IMR-90 (cell line): ENCODE measurements around the gene WASL. TPM values are rescaled to one million over a fixed set of nuclear protein-coding genes. Genes with fewer than 3 reads are reported as not detected.

Experiments
- ATAC-seq: fragments of 200-7000 bp; cut with Tn5 transposase; 2 replicates; pipeline ENCODE4 v1.9.1; 2020; ENCODE audit warnings: low read depth, mild to moderate bottlenecking, moderate library complexity
- BruUV-seq: library from RNA; stranded (reverse); fragments of 400-500 nt; replicated peaks from 2 replicates; lab custom pipeline; 2021; lab: Mats Ljungman, UMichigan
- CTCF ChIA-PET: fragments of 300-600 bp; formaldehyde crosslinking; extraction: SDS; loops from one replicate; lab custom pipeline; 2021; ENCODE audit warnings: antibody characterized with exemption; lab: Yijun Ruan, JAX
- POLR2A ChIA-PET: fragments of 300-600 bp; sonication (Branson Sonifier 250); formaldehyde crosslinking; loops from one replicate; lab custom pipeline; 2022; ENCODE audit warnings: antibody characterized with exemption; ENCODE audit not compliant: unreplicated experiment; lab: Charles Lee
- DNase-seq: peaks from one replicate; pipeline ENCODE4 v3.0.0; 2013
- H2AFZ ChIP-seq: replicated peaks from 2 replicates; pipeline ENCODE3; 2013; ENCODE audit warnings: low read length, mild to moderate bottlenecking; ENCODE audit not compliant: poor library complexity
- H2AK5ac ChIP-seq: 2 replicates; pipeline ENCODE4 v1.6.1; 2013; ENCODE audit warnings: low read depth, low read length, inconsistent platforms
- H2AK9ac ChIP-seq: replicated peaks from 2 replicates; pipeline ENCODE3; 2013; ENCODE audit warnings: mild to moderate bottlenecking, low read depth, low read length, moderate library complexity; ENCODE audit not compliant: poor library complexity
- H2BK120ac ChIP-seq: 2 replicates; pipeline ENCODE4 v1.6.1; 2013; ENCODE audit warnings: low read depth, low read length, inconsistent platforms
- H2BK15ac ChIP-seq: 3 replicates; pipeline ENCODE4 v1.6.1; 2013; ENCODE audit warnings: low read depth, low read length, inconsistent platforms
- H2BK20ac ChIP-seq: 2 replicates; pipeline ENCODE4 v1.6.1; 2013; ENCODE audit warnings: low read depth, mild to moderate bottlenecking, inconsistent platforms, low read length, moderate library complexity
- H2BK5ac ChIP-seq: 2 replicates; pipeline ENCODE4 v1.6.1; 2013; ENCODE audit warnings: mild to moderate bottlenecking, low read depth, low read length, inconsistent platforms; ENCODE audit not compliant: poor library complexity, severe bottlenecking
- H3K14ac ChIP-seq: replicated peaks from 2 replicates; pipeline ENCODE4 v1.6.1; 2013; ENCODE audit warnings: low read depth, low read length, inconsistent platforms
- H3K18ac ChIP-seq: 2 replicates; pipeline ENCODE4 v1.6.1; 2013; ENCODE audit warnings: low read depth, low read length, control low read depth
- H3K23ac ChIP-seq: 2 replicates; pipeline ENCODE4 v1.6.1; 2013; ENCODE audit warnings: low read depth, low read length, inconsistent platforms
- H3K27ac ChIP-seq: 2 replicates; pipeline ENCODE4 v1.5.1; 2013; ENCODE audit warnings: mild to moderate bottlenecking, control low read depth, low read length; ENCODE audit not compliant: insufficient read depth
- H3K27me3 ChIP-seq: 2 replicates; pipeline ENCODE4 v1.6.1; 2013; ENCODE audit warnings: low read length; ENCODE audit not compliant: control insufficient read depth, insufficient read depth
- H3K36me3 ChIP-seq: 2 replicates; pipeline ENCODE4 v1.6.1; 2013; ENCODE audit warnings: low read length, mixed read lengths; ENCODE audit not compliant: control insufficient read depth, insufficient read depth
- H3K4ac ChIP-seq: 2 replicates; pipeline ENCODE4 v1.6.1; 2013; ENCODE audit warnings: low read depth, low read length, inconsistent platforms
- H3K4me1 ChIP-seq: 2 replicates; pipeline ENCODE4 v1.6.1; 2013; ENCODE audit warnings: low read length, mixed read lengths; ENCODE audit not compliant: control insufficient read depth, insufficient read depth
- H3K4me2 ChIP-seq: 2 replicates; pipeline ENCODE4 v1.6.1; 2013; ENCODE audit warnings: low read depth, mild to moderate bottlenecking, control low read depth, low read length, moderate library complexity
- H3K4me3 ChIP-seq: 2 replicates; pipeline ENCODE4 v1.5.1; 2013; ENCODE audit warnings: low read depth, mild to moderate bottlenecking, control low read depth, low read length, moderate library complexity; ENCODE audit not compliant: insufficient read depth
- H3K56ac ChIP-seq: 2 replicates; pipeline ENCODE4 v1.6.1; 2013; ENCODE audit warnings: low read length, inconsistent platforms; ENCODE audit not compliant: insufficient read depth; ENCODE audit errors: extremely low read depth
- H3K79me1 ChIP-seq, 2 experiments: 2 replicates each; pipeline ENCODE4 v1.6.1; 2013; ENCODE audit warnings: low read length in 2 of 2, inconsistent platforms in 1 of 2, low read depth in 1 of 2
- H3K9ac ChIP-seq: 2 replicates; pipeline ENCODE4 v1.6.1; 2013; ENCODE audit warnings: low read depth, low read length, control low read depth
- H3K9me1 ChIP-seq: 2 replicates; pipeline ENCODE4 v1.6.1; 2013; ENCODE audit warnings: low read length, inconsistent platforms; ENCODE audit not compliant: insufficient read depth
- H3K9me3 ChIP-seq: 2 replicates; pipeline ENCODE4 v1.6.1; 2013; ENCODE audit warnings: low read length; ENCODE audit not compliant: control insufficient read depth, insufficient read depth
- H4K20me1 ChIP-seq: 2 replicates; pipeline ENCODE4 v1.6.1; 2013; ENCODE audit warnings: low read length, inconsistent platforms; ENCODE audit not compliant: insufficient read depth
- H4K5ac ChIP-seq: 2 replicates; pipeline ENCODE4 v1.6.1; 2013; ENCODE audit warnings: mild to moderate bottlenecking, low read depth, low read length, control low read depth
- H4K8ac ChIP-seq, 2 experiments: 2 replicates each; pipeline ENCODE4 v1.6.1; 2013; ENCODE audit warnings: low read depth in 2 of 2, low read length in 2 of 2, control low read depth in 1 of 2, inconsistent platforms in 1 of 2
- H4K91ac ChIP-seq: 2 replicates; pipeline ENCODE4 v1.6.1; 2013; ENCODE audit warnings: low read depth, low read length, inconsistent platforms; ENCODE audit not compliant: insufficient read depth
- FOS ChIP-seq: fragments of 150-350 bp; IDR thresholded peaks from 2 replicates; pipeline ENCODE4 v1.6.1; 2016; ENCODE audit warnings: low read depth, low read length
- NFE2L2 ChIP-seq: fragments of 150-350 bp; IDR thresholded peaks from 2 replicates; pipeline ENCODE4 v1.6.1; 2016; ENCODE audit warnings: low read depth, mild to moderate bottlenecking, low read length
- POLR2A ChIP-seq: IDR thresholded peaks from 2 replicates; pipeline ENCODE4 v1.6.1; 2012; ENCODE audit warnings: mild to moderate bottlenecking, low read depth, low read length
- RCOR1 ChIP-seq: IDR thresholded peaks from 2 replicates; pipeline ENCODE4 v1.6.1; 2012; ENCODE audit warnings: mild to moderate bottlenecking, low read length, improper control_type of control experiment; ENCODE audit not compliant: insufficient replicate concordance
- SMC3 ChIP-seq: fragments of 150-350 bp; IDR thresholded peaks from 2 replicates; pipeline ENCODE4 v1.6.1; 2016; ENCODE audit warnings: low read depth, mild to moderate bottlenecking, antibody characterized with exemption, low read length, moderate library complexity
- USF2 ChIP-seq: fragments of 150-350 bp; IDR thresholded peaks from 2 replicates; pipeline ENCODE4 v1.6.1; 2017; ENCODE audit warnings: mild to moderate bottlenecking, antibody characterized with exemption, low read length, low read depth
- WGBS, 2 experiments: methylation state at CpG; one replicate each; pipeline versions ENCODE4 v1.1.5 to v1.1.7; 2013; ENCODE audit warnings: missing lambda C conversion rate in 2 of 2; ENCODE audit not compliant: insufficient read length in 1 of 2; ENCODE audit errors: extremely low coverage in 2 of 2; 5-methylcytosine and 5-hydroxymethylcytosine counted together
- dilution Hi-C: fragments of 300-500 bp; cut with HindIII; formaldehyde crosslinking; loops from one replicate; pipeline ENCODE4 v1.14.3; 2018; ENCODE audit warnings: low sequenced_read_pairs; ENCODE audit not compliant: unreplicated experiment
- in situ Hi-C: fragments of 300-500 bp; cut with MboI; formaldehyde crosslinking; loops from 3 replicates; pipeline ENCODE4 v1.14.3; 2019; ENCODE audit warnings: low sequenced_read_pairs, inconsistent platforms, mixed read lengths
- intact Hi-C: fragments of 100-400 bp; cut with micrococcal nuclease; formaldehyde crosslinking; loops from 2 replicates; pipeline ENCODE4 v1.10.0; 2022
- polyA plus RNA-seq, 3 experiments: library from polyadenylated mRNA; depleted of rRNA; stranded (reverse); fragments of >200 nt; gene quantifications; 2 replicates each; pipeline ENCODE4 v1.2.3, GENCODE V29; 2012; ENCODE audit warnings: low replicate concordance in 1 of 3
- total RNA-seq: library from RNA; depleted of rRNA; stranded (reverse); fragments of >200 nt; gene quantifications from 2 replicates; pipeline ENCODE4 v1.2.3, GENCODE V29; 2012

WASL gene
- total and polyA plus RNA-seq, 2 of the 4 experiments (the other 2 are of a cell fraction): 2.3 to 7.9 TPM

- no peak for TF ChIP-seq USF2
- TF ChIP-seq FOS: no peak
- no peak for TF ChIP-seq SMC3
- TF ChIP-seq RCOR1: no peak
- no peak for TF ChIP-seq POLR2A
- no peak for TF ChIP-seq NFE2L2
- Histone ChIP-seq H2BK5ac (no peak overlapping the region), H3K36me3 (peaks cover under 1% of the 10 kb centered on the region; the same call in 1 of the 2 replicates), H3K27me3 (no peaks in the 10 kb centered on the region), H2AFZ (no peak overlapping the region), H3K9me3 (no peaks in the 10 kb centered on the region), H4K91ac (no peak overlapping the region), H3K4me3 (no peak overlapping the region), H3K27ac (no peak overlapping the region), H2BK20ac (no peak overlapping the region), H2AK5ac (no peak overlapping the region), H2BK120ac (no peak overlapping the region), H3K14ac (no peak overlapping the region), H4K5ac (no peak overlapping the region), H3K4me2 (no peak overlapping the region), H3K18ac (no peak overlapping the region), H4K20me1 (no peaks in the 10 kb centered on the region), H3K79me1 (no peaks in the 10 kb centered on the region), H3K23ac (no peak overlapping the region), H3K56ac (no peak overlapping the region), H3K4ac (no peak overlapping the region), H3K4me1 (peaks cover 4% of the 10 kb centered on the region; the same call in 1 of the 2 replicates), H2AK9ac (no peak overlapping the region), H2BK15ac (no peak overlapping the region), H3K9me1 (no peaks in the 10 kb centered on the region), H4K8ac (no peak overlapping the region), H3K9ac (no peak overlapping the region)
- intact Hi-C loops (no loop called here), in situ Hi-C loops (no loop called here), dilution Hi-C loops (no loop called here)
- BruUV-seq: no TSS peak
- 20% methylated on average over 1 of the region's 2 CpGs; no CpG with 5 or more reads in 1 of the 2 experiments for WGBS, 2 experiments
- peak; percentile 51 for ATAC-seq
- DNase-seq: peak; percentile 13
- CTCF ChIA-PET: interaction anchor here (0.6 kb wide), 1 partner anchor 19 kb away, joined by 3 read pairs; the partner anchor contains the start of gene LMOD2
- POLR2A ChIA-PET: no interaction called here
These were observed 74.2 kb downstream of the WASL start for GRCh38 chr7:123674399-123675180.
